Fibroblast of the aortic adventitia (primary cell): ENCODE data around the gene SPTBN1. TPM values are rescaled to one million over a fixed set of nuclear protein-coding genes. Genes with fewer than 3 reads are reported as not detected.

Source experiments
- DNase-seq: peaks from one replicate; pipeline ENCODE4 v3.0.0-alpha.2; 2010; ENCODE audit warnings: low read depth
- H3K4me3 ChIP-seq: 2 replicates; pipeline ENCODE4 v1.5.1; 2011; ENCODE audit warnings: low read depth, mild to moderate bottlenecking, control low read depth, low read length, moderate library complexity
- total RNA-seq: library from RNA; depleted of rRNA; stranded (reverse); fragments of >200 nt; gene quantifications from 2 replicates; pipeline ENCODE4 v1.2.3, GENCODE V29; 2012; ENCODE audit warnings: low replicate concordance
- TF ChIP-seq, protein P1 (sequence below): IDR thresholded peaks from 2 replicates; pipeline ENCODE4 v1.5.1; 2011; ENCODE audit warnings: mild to moderate bottlenecking, low read length, control low read depth, inconsistent platforms; ENCODE audit not compliant: insufficient read depth

Gene SPTBN1
- total RNA-seq, 1 donor, result 293 TPM

DNA sequence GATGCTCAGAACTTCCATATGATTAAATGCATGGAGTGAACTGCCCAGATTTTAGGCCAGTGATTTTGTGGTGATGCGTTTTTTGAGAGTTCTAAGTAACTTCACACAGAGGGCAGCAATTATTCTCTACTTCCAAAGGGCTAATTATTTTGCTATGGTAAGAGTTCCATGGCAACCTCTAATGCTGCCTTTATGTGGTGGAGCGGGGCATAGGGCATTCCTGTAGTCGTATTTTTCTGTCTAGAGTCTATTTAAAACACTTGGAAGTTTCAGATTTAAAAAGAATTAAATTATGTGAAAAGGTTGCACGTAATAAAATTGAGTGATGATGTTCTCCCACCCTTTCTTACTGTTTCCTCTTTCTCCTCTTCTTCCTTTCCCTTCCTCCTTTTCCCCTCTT is 203.4 kb downstream of the SPTBN1 start:
- TF ChIP-seq, protein P1, sequence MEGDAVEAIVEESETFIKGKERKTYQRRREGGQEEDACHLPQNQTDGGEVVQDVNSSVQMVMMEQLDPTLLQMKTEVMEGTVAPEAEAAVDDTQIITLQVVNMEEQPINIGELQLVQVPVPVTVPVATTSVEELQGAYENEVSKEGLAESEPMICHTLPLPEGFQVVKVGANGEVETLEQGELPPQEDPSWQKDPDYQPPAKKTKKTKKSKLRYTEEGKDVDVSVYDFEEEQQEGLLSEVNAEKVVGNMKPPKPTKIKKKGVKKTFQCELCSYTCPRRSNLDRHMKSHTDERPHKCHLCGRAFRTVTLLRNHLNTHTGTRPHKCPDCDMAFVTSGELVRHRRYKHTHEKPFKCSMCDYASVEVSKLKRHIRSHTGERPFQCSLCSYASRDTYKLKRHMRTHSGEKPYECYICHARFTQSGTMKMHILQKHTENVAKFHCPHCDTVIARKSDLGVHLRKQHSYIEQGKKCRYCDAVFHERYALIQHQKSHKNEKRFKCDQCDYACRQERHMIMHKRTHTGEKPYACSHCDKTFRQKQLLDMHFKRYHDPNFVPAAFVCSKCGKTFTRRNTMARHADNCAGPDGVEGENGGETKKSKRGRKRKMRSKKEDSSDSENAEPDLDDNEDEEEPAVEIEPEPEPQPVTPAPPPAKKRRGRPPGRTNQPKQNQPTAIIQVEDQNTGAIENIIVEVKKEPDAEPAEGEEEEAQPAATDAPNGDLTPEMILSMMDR, result no peak
- H3K4me3 ChIP-seq, result no peak overlapping the region
- DNase-seq, result no peak

DNA sequence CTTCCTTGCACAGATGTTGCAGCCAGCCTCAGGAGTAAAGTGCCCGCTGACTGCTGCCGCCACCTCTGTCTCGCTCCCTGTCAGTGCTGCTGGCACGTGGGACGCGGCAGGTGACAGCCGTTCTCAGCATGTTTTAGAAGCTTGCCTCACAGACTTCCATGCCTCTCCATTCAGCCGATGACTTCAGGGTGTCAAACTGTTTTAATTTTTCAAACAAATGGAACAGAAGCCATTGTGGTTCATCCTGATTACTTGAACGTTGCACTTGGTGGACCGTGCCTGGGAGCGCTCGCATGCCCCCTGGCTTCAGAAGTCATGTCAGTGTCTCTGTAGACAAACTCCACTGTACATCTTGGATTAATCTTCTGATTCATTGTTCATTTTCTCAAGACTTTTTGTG is 204.6 kb downstream of the SPTBN1 start:
- H3K4me3 ChIP-seq, result no peak overlapping the region
- no peak for DNase-seq
- TF ChIP-seq, protein P1, result no peak

DNA sequence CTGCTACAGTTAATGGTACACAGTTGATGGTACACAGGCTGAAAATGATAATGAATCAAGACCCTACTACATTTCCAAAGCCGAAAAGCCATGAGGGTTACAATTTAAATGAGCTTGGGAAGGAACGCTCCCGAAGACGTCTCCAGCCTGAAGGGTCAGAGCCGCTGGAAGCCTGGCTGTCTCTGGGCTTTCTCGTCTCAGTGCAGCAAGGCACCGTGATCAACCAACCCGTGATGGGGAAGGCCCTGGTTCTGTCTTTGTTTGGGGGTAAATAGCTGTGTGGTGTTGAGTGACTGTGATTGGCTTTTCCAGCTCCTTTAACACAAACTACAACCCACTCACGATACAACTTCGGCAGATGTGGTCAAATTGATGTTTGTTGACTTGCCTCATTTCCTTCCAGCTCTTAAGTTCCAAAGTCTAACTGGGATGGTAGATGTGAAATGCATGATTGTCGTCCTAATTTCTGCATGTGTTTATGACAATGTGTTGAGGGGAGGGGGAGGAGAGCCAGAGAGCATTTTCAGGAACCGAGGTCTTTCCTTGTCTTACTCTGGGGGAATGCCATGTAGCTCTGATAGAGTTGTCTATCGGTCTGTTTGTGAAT is 207.4 kb downstream of the SPTBN1 start:
- no peak for DNase-seq
- TF ChIP-seq, protein P1, result no peak
- no peak overlapping the region for H3K4me3 ChIP-seq

DNA sequence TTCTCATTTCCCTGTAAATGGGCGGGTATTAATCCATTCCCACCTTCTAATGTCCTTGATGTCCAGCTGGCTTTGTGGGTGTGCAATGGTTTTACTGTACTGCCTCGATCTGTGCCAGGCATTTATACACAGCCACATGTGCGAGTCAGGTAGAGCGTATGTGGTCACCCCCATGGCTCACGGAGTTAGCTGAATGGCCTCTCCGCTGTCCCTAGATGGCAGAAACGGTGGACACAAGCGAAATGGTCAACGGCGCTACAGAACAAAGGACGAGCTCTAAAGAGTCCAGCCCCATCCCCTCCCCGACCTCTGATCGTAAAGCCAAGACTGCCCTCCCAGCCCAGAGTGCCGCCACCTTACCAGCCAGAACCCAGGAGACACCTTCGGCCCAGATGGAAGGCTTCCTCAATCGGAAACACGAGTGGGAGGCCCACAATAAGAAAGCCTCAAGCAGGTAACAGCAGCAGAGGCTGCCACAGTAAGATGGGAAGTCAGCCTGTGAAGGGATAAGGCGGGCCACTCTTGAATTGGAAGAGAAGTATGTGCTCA is 208.2 kb downstream of the SPTBN1 start:
- TF ChIP-seq, protein P1, result no peak
- DNase-seq, result no peak

DNA sequence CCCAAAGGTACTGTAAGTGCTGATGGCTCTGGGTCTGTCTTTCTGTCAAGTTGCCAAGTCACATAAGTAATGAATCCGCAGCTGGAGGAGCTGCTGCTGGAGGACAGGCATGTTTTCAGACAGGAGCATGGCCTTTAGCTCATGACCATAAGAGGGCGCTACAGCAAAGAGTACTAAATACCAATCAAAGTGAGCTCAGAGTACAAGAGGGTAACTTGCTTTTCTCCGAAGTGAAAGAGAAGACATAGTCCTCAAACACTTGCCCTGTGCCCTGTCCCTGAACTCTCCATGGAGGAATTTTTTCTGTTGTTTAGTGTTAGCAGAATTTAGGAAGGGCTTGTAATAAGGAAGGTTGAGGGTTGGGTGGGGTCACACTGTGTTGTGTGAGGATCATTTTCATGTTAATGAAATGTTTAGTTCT is 209.3 kb downstream of the SPTBN1 start:
- peak; percentile 69 for DNase-seq
- TF ChIP-seq, protein P1, result peak; percentile 58
- no peak overlapping the region for H3K4me3 ChIP-seq

More for the DNA sequence above, 208.2 kb downstream of the SPTBN1 start:
- H3K4me3 ChIP-seq, result no peak overlapping the region

DNA sequence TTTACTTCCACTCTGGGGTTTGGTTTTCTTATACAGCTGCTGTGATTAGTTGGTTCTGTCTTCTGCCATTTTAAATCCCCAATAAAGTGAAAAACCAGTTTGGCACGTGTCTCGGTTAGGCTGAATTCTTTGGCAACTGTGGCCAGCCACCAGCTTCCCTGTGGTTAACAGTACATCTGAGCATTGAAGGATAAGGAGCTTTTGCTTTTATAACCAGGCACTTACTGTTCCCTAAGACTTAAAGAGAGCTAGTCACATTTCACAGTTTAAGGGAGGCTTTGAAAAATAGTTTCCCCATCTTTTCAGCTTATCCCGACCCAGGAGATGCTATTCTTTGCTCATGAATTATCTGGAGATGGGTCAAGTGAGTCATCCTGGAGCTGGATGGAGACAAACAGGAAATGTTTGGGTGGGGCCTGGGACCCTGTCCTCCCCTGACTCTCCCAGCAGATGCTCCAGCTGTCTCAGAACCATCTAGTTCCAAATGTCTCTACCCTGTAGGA is 210.1 kb downstream of the SPTBN1 start:
- H3K4me3 ChIP-seq, result no peak overlapping the region
- peak; percentile 81 for DNase-seq
- TF ChIP-seq, protein P1, result no peak
